ENCODE results near the gene PDE5A. TPM values are rescaled to one million over a fixed set of nuclear protein-coding genes. Genes with fewer than 3 reads are reported as not detected.

The PDE5A gene
- total and polyA plus RNA-seq, 10 of the 15 experiments (the other 5 are each of a cell fraction or from before 2014, with no cell fraction given): under 0.01 to 3.9 (median 0.26) TPM; not detected in 1

DNA sequence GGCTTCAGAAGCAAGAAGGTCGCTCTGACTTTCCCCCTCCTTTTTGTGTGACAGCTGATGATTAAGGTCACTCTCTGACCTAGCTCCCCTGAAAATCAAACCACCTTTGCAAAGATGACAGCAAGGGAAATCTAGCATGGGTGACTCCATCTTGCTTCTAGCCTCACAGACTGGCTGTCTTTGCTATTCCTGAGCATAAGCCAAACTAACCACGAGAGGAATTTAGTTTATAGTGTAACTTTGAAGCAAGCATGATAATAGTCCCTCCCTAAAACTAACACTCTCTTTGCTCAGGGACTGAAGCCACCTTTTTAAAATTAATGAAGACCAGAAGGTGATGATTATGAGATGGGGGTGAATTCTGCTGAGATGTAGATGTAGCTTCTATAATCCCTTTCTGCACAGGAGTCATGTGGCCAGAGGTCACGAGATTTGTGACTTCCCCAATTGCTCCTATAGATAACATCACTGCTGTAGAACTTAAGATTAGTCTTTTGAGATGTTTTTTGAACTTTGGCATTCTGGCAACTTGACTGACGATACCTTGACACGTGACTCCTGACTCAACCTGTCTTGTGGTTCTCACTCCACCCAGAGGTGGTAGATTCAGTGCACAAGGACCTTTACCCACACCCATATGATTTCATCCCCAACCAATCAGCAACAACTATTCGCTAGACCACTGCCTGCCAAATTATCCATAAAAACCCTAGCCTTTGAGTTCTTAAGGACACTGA is 14.9 kb upstream of the PDE5A start:
- Histone ChIP-seq H2AFZ (ENCODE audit: control insufficient read depth, low read depth, low read length) (no peak overlapping the region), H3K4me1 (ENCODE audit: control insufficient read depth, insufficient read depth, low read length) (no peaks in the 10 kb centered on the region), H3K4me2 (ENCODE audit: control insufficient read depth, insufficient read depth) (no peak overlapping the region), H3K36me3 (ENCODE audit: control insufficient read depth in 2 of 2, insufficient read depth in 2 of 2, low read length in 1 of 2) (no peaks in the 10 kb centered on the region), H3K4me3 (no peak overlapping the region), H3K79me2 (ENCODE audit: control insufficient read depth, insufficient read depth, low read length) (no peaks in the 10 kb centered on the region), H3K9ac (ENCODE audit: control insufficient read depth, insufficient read depth, low read length) (no peak overlapping the region), H3K27ac (ENCODE audit: control insufficient read depth, insufficient read depth) (no peak overlapping the region), H3K9me3 (replicated peaks; ENCODE audit: control insufficient read depth, insufficient read depth, low read length) (no peaks in the 10 kb centered on the region), H4K20me1 (ENCODE audit: control insufficient read depth, insufficient read depth) (no peaks in the 10 kb centered on the region), H3K27me3 (replicated peaks in 1 of 2; ENCODE audit: control insufficient read depth in 2 of 2, insufficient read depth in 2 of 2, low read length in 1 of 2) (no peaks in the 10 kb centered on the region)
- ChIA-PET SMC1A (ENCODE audit: uncharacterized antibody, unreplicated experiment) (interaction anchor here (1.1 kb wide), 1 partner anchor 21 kb away, joined by 5 read pairs; no protein-coding TSS in a partner anchor), CTCF (no interaction called here), RAD21 (ENCODE audit: unreplicated experiment) (no interaction called here), POLR2A (no interaction called here)
- FAIRE-seq (no peak), DNase-seq (ENCODE audit: low read depth, low spot score) (no peak), ATAC-seq (no peak)
- in situ Hi-C loops (cut with MboI): no loop called here
- TF ChIP-seq POLR2A (IDR thresholded peaks at IDR 0.05; ENCODE audit: low read depth, low read length) (no peak), CHD1 (IDR thresholded peaks at IDR 0.05; ENCODE audit: low read depth, low read length) (no peak), EP300 (IDR thresholded peaks at IDR 0.05; ENCODE audit: borderline replicate concordance in 1 of 2, control insufficient read depth in 1 of 2, low read depth in 2 of 2, low read length in 2 of 2) (no peak), BCL11A (IDR thresholded peaks at IDR 0.05; ENCODE audit: low read depth, low read length) (no peak), BHLHE40 (IDR thresholded peaks at IDR 0.05; ENCODE audit: borderline replicate concordance in 1 of 2, low read depth in 2 of 2, low read length in 1 of 2) (peak in 1 of 2 experiments; percentile 35; a peak in 1 of 4 replicates), RAD51 (IDR thresholded peaks at IDR 0.05) (peak; percentile 54; the same call in 1 of the 2 replicates), GATAD2B (conservative IDR thresholded peaks at IDR 0.05; ENCODE audit: low read depth) (no peak)
- TF ChIP-seq, protein P1, sequence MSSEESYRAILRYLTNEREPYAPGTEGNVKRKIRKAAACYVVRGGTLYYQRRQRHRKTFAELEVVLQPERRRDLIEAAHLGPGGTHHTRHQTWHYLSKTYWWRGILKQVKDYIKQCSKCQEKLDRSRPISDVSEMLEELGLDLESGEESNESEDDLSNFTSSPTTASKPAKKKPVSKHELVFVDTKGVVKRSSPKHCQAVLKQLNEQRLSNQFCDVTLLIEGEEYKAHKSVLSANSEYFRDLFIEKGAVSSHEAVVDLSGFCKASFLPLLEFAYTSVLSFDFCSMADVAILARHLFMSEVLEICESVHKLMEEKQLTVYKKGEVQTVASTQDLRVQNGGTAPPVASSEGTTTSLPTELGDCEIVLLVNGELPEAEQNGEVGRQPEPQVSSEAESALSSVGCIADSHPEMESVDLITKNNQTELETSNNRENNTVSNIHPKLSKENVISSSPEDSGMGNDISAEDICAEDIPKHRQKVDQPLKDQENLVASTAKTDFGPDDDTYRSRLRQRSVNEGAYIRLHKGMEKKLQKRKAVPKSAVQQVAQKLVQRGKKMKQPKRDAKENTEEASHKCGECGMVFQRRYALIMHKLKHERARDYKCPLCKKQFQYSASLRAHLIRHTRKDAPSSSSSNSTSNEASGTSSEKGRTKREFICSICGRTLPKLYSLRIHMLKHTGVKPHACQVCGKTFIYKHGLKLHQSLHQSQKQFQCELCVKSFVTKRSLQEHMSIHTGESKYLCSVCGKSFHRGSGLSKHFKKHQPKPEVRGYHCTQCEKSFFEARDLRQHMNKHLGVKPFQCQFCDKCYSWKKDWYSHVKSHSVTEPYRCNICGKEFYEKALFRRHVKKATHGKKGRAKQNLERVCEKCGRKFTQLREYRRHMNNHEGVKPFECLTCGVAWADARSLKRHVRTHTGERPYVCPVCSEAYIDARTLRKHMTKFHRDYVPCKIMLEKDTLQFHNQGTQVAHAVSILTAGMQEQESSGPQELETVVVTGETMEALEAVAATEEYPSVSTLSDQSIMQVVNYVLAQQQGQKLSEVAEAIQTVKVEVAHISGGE (CRISPR knock-in tag; IDR thresholded peaks at IDR 0.05): no peak
- TF ChIP-seq, protein P2, sequence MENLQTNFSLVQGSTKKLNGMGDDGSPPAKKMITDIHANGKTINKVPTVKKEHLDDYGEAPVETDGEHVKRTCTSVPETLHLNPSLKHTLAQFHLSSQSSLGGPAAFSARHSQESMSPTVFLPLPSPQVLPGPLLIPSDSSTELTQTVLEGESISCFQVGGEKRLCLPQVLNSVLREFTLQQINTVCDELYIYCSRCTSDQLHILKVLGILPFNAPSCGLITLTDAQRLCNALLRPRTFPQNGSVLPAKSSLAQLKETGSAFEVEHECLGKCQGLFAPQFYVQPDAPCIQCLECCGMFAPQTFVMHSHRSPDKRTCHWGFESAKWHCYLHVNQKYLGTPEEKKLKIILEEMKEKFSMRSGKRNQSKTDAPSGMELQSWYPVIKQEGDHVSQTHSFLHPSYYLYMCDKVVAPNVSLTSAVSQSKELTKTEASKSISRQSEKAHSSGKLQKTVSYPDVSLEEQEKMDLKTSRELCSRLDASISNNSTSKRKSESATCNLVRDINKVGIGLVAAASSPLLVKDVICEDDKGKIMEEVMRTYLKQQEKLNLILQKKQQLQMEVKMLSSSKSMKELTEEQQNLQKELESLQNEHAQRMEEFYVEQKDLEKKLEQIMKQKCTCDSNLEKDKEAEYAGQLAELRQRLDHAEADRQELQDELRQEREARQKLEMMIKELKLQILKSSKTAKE (IDR thresholded peaks at IDR 0.05; ENCODE audit: low read depth, poor library complexity, severe bottlenecking): no peak
- TF ChIP-seq, protein P3, sequence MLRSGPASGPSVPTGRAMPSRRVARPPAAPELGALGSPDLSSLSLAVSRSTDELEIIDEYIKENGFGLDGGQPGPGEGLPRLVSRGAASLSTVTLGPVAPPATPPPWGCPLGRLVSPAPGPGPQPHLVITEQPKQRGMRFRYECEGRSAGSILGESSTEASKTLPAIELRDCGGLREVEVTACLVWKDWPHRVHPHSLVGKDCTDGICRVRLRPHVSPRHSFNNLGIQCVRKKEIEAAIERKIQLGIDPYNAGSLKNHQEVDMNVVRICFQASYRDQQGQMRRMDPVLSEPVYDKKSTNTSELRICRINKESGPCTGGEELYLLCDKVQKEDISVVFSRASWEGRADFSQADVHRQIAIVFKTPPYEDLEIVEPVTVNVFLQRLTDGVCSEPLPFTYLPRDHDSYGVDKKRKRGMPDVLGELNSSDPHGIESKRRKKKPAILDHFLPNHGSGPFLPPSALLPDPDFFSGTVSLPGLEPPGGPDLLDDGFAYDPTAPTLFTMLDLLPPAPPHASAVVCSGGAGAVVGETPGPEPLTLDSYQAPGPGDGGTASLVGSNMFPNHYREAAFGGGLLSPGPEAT (IDR thresholded peaks at IDR 0.05; ENCODE audit: low read depth): no peak
- WGBS (ENCODE audit: insufficient coverage, insufficient replicate concordance, low lambda C conversion rate, missing lambda C conversion rate): 2% methylated on average over 6 of the region's 6 CpGs
- intact Hi-C loops (cut with micrococcal nuclease; ENCODE audit: unreplicated experiment): no loop called here
- BruUV-seq (replicated peaks): no TSS peak

All from GM12878 (cell line).